Gastrocnemius medialis (tissue), 4 donors: Measurements from ENCODE around the gene TENT5D.

Experiments used
- CTCF ChIP-seq, 5 experiments: fragments of 450-650 bp in 3 of 5; fragments of 200-600 bp in 2 of 5; sonication (generic) in 2 of 5; IDR thresholded peaks in 4 of 5; conservative IDR thresholded peaks in 1 of 5; 1 replicate in 4 of 5; 2 replicates in 1 of 5; pipeline ENCODE4 v1.5.1; 2016 to 2019; ENCODE audit warnings: antibody characterized with exemption in 5 of 5, mild to moderate bottlenecking in 3 of 5, moderate library complexity in 3 of 5
- POLR2A ChIP-seq, 2 donors: fragments of 450-650 bp; IDR thresholded peaks; one replicate each; pipeline ENCODE4 v1.6.1; 2017; ENCODE audit warnings: antibody characterized with exemption in 2 of 2, mild to moderate bottlenecking in 2 of 2, moderate library complexity in 2 of 2

- TF ChIP-seq CTCF (IDR thresholded peaks at IDR 0.05 in 4 of 5, conservative IDR thresholded peaks at IDR 0.05 in 1 of 5), result no peak
- no peak for TF ChIP-seq POLR2A (IDR thresholded peaks at IDR 0.05)
Observed at GRCh38 chrX:80471582-80471981, 51.3 kb downstream of the TENT5D start.
